ENCODE data around the gene TTBK2. TPM values are rescaled to one million over a fixed set of nuclear protein-coding genes. Genes with fewer than 3 reads are reported as not detected.

The TTBK2 gene
- total and polyA plus RNA-seq, 2 donors (not counting 3 experiments of a cell fraction or from before 2014, with no cell fraction given) = 4.4 to 17.1 TPM

DNA sequence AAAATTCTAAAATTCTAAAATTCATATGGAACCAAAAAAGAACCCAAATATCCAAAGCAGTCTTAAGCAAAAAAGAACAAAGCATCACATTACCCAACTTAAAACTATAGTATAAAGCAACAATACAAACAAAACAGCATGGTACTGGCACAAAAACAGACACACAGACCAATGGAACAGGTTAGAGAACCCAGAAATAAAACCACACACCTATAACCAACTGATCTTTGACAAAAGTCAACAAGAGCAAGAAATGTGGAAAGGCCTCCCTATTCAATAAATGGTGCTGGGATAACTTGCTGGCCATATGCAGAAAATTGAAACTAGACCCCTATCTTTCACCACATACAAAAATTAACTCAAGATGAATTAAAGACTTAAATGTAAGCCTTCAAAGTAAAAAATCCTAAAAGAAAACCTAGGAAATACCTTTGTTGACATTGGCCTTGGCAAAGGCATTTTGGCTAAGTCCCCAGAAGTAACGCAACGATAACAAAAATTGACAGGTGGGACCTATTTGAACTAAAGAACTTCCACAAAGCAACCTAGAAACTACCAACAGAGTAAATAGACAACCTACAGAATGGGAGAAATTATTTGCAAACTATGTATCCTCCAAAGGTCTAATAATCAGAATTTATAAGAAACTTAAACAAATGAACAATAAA lies 56.9 kb downstream of the TTBK2 start:
- dilution Hi-C loops (cut with MboI; ENCODE audit: extremely low pct_ligation_motif_present, low sequenced_read_pairs) (no loop called here), intact Hi-C loops (cut with micrococcal nuclease) (loop anchor here (5.0 kb wide), 1 partner anchor 51 kb away; no protein-coding TSS in a partner anchor)
- TF ChIP-seq POLR2AphosphoS5 (IDR thresholded peaks at IDR 0.05; ENCODE audit: insufficient read depth, low read depth, low read length) (no peak), POLR2A (IDR thresholded peaks at IDR 0.05; ENCODE audit: low read depth, low read length) (no peak), GATA2 (IDR thresholded peaks at IDR 0.05; ENCODE audit: insufficient read depth, insufficient read length, low read depth, low read length) (no peak), MYC (IDR thresholded peaks at IDR 0.05; ENCODE audit: low read depth, low read length) (no peak), FOS (IDR thresholded peaks at IDR 0.05; ENCODE audit: borderline replicate concordance, insufficient read depth, low read length) (no peak), EZH2 (IDR thresholded peaks at IDR 0.05; ENCODE audit: borderline replicate concordance, low read depth, low read length, severe bottlenecking) (no peak), CTCF (IDR thresholded peaks at IDR 0.05; ENCODE audit: extremely low read depth in 1 of 2, insufficient read depth in 1 of 2, low read depth in 1 of 2, low read length in 2 of 2) (no peak), JUN (IDR thresholded peaks at IDR 0.05; ENCODE audit: borderline replicate concordance, insufficient read depth, insufficient read length, low read depth) (no peak)
- DNase-seq (ENCODE audit: low read depth, low spot score) (peak; percentile 43), FAIRE-seq (no peak)
- Histone ChIP-seq H2AFZ (ENCODE audit: low read depth, low read length) (no peak overlapping the region), H3K4me2 (ENCODE audit: insufficient read depth, low read length) (no peak overlapping the region), H3K36me3 (ENCODE audit: control insufficient read depth in 2 of 2, extremely low read depth in 1 of 2, insufficient read depth in 2 of 2, low read length in 2 of 2) (no peaks in the 10 kb centered on the region), H3K9ac (replicated peaks; ENCODE audit: extremely low read depth, insufficient read depth, low read length) (no peak overlapping the region), H3K79me2 (ENCODE audit: control insufficient read depth, insufficient read depth, low read length) (no peaks in the 10 kb centered on the region), H3K4me3 (replicated peaks in 1 of 3; ENCODE audit: insufficient read depth in 1 of 3, low read depth in 1 of 3, low read length in 3 of 3) (no peak overlapping the region), H3K27ac (ENCODE audit: insufficient read depth, low read depth, low read length) (no peak overlapping the region), H3K4me1 (ENCODE audit: control insufficient read depth, extremely low read depth, insufficient read depth, low read length) (no peaks in the 10 kb centered on the region), H3K9me1 (replicated peaks; ENCODE audit: control insufficient read depth, extremely low read depth, insufficient read depth, low read length) (no peaks in the 10 kb centered on the region), H4K20me1 (replicated peaks; ENCODE audit: control insufficient read depth, extremely low read depth, insufficient read depth, low read length) (no peaks in the 10 kb centered on the region), H3K27me3 (ENCODE audit: control insufficient read depth in 2 of 2, insufficient read depth in 2 of 2, low read length in 2 of 2) (no peaks in the 10 kb centered on the region), H3K9me3 (replicated peaks; ENCODE audit: control insufficient read depth, insufficient read depth, low read length) (no peaks in the 10 kb centered on the region)
- CTCF ChIA-PET = no interaction called here
- POLR2A ChIA-PET = no interaction called here
- no TSS peak for BruUV-seq (replicated peaks)
